H1 (cell line): ENCODE data around the gene WNK4. TPM values are rescaled to one million over a fixed set of nuclear protein-coding genes. Genes with fewer than 3 reads are reported as not detected.

ENCODE experiments used
- CTCF ChIA-PET: fragments of 300-600 bp; sonication (Branson Sonifier 250); formaldehyde crosslinking; loops from one replicate; lab custom pipeline; 2021; ENCODE audit not compliant: partially characterized antibody; lab: Charles Lee
- POLR2A ChIA-PET: fragments of 300-600 bp; sonication (Branson Sonifier 250); formaldehyde crosslinking; loops from one replicate; lab custom pipeline; 2021; ENCODE audit warnings: inconsistent platforms; ENCODE audit not compliant: partially characterized antibody; lab: Charles Lee
- DNase-seq, 2 experiments: peaks; one replicate each; pipeline versions ENCODE4 v3.0.0 to v3.0.0-alpha.2; 2010 to 2022; ENCODE audit warnings: low spot score in 2 of 2, low read depth in 1 of 2, mixed read lengths in 1 of 2
- FAIRE-seq: peaks from 2 replicates; lab custom pipeline; 2011; peaks lifted over from hg19 to GRCh38; lab: Jason Lieb, UNC
- H2AFZ ChIP-seq: 2 replicates; pipeline ENCODE4 v1.8.1; 2012; ENCODE audit warnings: low read length, inconsistent platforms
- H2AK5ac ChIP-seq: 2 replicates; pipeline ENCODE4 v1.6.1; 2013; ENCODE audit warnings: low read depth, low read length
- H2BK120ac ChIP-seq: replicated peaks from 2 replicates; pipeline ENCODE3; 2013; ENCODE audit warnings: low read depth, low read length, inconsistent platforms
- H2BK12ac ChIP-seq: 2 replicates; pipeline ENCODE4 v1.6.1; 2013; ENCODE audit warnings: low read depth, low read length
- H2BK15ac ChIP-seq: 2 replicates; pipeline ENCODE4 v1.6.1; 2013; ENCODE audit warnings: low read length
- H2BK20ac ChIP-seq: 2 replicates; pipeline ENCODE4 v1.6.1; 2013; ENCODE audit warnings: low read length
- H2BK5ac ChIP-seq: 2 replicates; pipeline ENCODE4 v1.6.1; 2013; ENCODE audit warnings: low read depth, low read length
- H3K14ac ChIP-seq: 2 replicates; pipeline ENCODE4 v1.6.1; 2013; ENCODE audit warnings: inconsistent platforms; ENCODE audit not compliant: insufficient read length
- H3K18ac ChIP-seq: 2 replicates; pipeline ENCODE4 v1.6.1; 2013; ENCODE audit warnings: low read length; ENCODE audit errors: extremely low read depth
- H3K23ac ChIP-seq: 2 replicates; pipeline ENCODE4 v1.6.1; 2013; ENCODE audit warnings: inconsistent platforms; ENCODE audit not compliant: insufficient read length
- H3K23me2 ChIP-seq: 2 replicates; pipeline ENCODE4 v1.6.1; 2013; ENCODE audit warnings: low read depth, low read length
- H3K27ac ChIP-seq: 2 replicates; pipeline ENCODE4 v1.6.1; 2011; ENCODE audit warnings: low read depth, low read length, inconsistent platforms
- H3K27me3 ChIP-seq, 4 experiments: replicated peaks in 1 of 4; 1 replicate in 1 of 4; 2 replicates in 3 of 4; pipeline versions ENCODE4 v1.6.1 to v1.8.1; 2011 to 2013; ENCODE audit warnings: low read length in 3 of 4, mild to moderate bottlenecking in 3 of 4, inconsistent platforms in 2 of 4, mixed read lengths in 2 of 4, moderate library complexity in 1 of 4; ENCODE audit not compliant: control insufficient read depth in 3 of 4, insufficient read depth in 3 of 4; ENCODE audit errors: extremely low read depth in 1 of 4
- H3K36me3 ChIP-seq, 4 experiments: 2 replicates each; pipeline versions ENCODE4 v1.6.1 to v1.8.1; 2011 to 2013; ENCODE audit warnings: mild to moderate bottlenecking in 4 of 4, low read length in 3 of 4, moderate library complexity in 2 of 4, control low read depth in 1 of 4, inconsistent platforms in 1 of 4; ENCODE audit not compliant: insufficient read depth in 4 of 4, control insufficient read depth in 2 of 4
- H3K4ac ChIP-seq: replicated peaks from 2 replicates; pipeline ENCODE3; 2013; ENCODE audit warnings: low read length, low read depth, mixed read lengths, inconsistent platforms; ENCODE audit not compliant: insufficient read length
- H3K4me1 ChIP-seq, 4 experiments: replicated peaks in 1 of 4; 1 replicate in 1 of 4; 2 replicates in 3 of 4; pipeline versions ENCODE4 v1.6.1 to v1.8.1; 2011 to 2013; ENCODE audit warnings: low read length in 3 of 4, inconsistent platforms in 2 of 4, mixed read lengths in 1 of 4; ENCODE audit not compliant: insufficient read depth in 4 of 4, control insufficient read depth in 3 of 4
- H3K4me2 ChIP-seq, 2 experiments: 2 replicates each; pipeline versions ENCODE4 v1.6.1 to v1.8.1; 2011 to 2013; ENCODE audit warnings: low read depth in 2 of 2, low read length in 2 of 2, control low read depth in 1 of 2, inconsistent platforms in 1 of 2, mild to moderate bottlenecking in 1 of 2; ENCODE audit not compliant: insufficient read depth in 1 of 2
- H3K4me3 ChIP-seq, 4 experiments: fragments of 200-600, 300-600 bp in 1 of 4; sonication (generic), shearing (Covaris generic), sonication (Bioruptor Twin) in 1 of 4; 2 replicates each; pipeline versions ENCODE4 v1.5.1 to v1.8.1; 2011 to 2016; ENCODE audit warnings: low read length in 4 of 4, low read depth in 3 of 4, control low read depth in 2 of 4, inconsistent platforms in 2 of 4, mild to moderate bottlenecking in 2 of 4, mixed read lengths in 1 of 4, moderate library complexity in 1 of 4; ENCODE audit not compliant: insufficient read depth in 2 of 4; ENCODE audit errors: extremely low read depth in 1 of 4
- H3K56ac ChIP-seq: replicated peaks from 2 replicates; pipeline ENCODE3; 2013; ENCODE audit warnings: low read depth, mild to moderate bottlenecking, mixed read lengths, low read length, inconsistent platforms; ENCODE audit not compliant: insufficient read length
- H3K79me1 ChIP-seq: 2 replicates; pipeline ENCODE4 v1.6.1; 2013; ENCODE audit warnings: low read depth, low read length, control low read depth
- H3K79me2 ChIP-seq, 2 experiments: 2 replicates each; pipeline versions ENCODE4 v1.6.1 to v1.8.1; 2012 to 2013; ENCODE audit warnings: low read length in 2 of 2, mild to moderate bottlenecking in 2 of 2, inconsistent platforms in 1 of 2; ENCODE audit not compliant: insufficient read depth in 2 of 2, control insufficient read depth in 1 of 2
- H3K9ac ChIP-seq, 4 experiments: replicated peaks in 1 of 4; 1 replicate in 1 of 4; 2 replicates in 3 of 4; pipeline versions ENCODE4 v1.6.1 to v1.8.1; 2011 to 2013; ENCODE audit warnings: low read depth in 3 of 4, low read length in 3 of 4, control low read depth in 2 of 4, mild to moderate bottlenecking in 2 of 4, moderate library complexity in 2 of 4, inconsistent platforms in 1 of 4; ENCODE audit errors: extremely low read depth in 1 of 4
- H3K9me3 ChIP-seq, 2 experiments: 2 replicates each; pipeline versions ENCODE4 v1.6.1 to v1.8.1; 2012 to 2013; ENCODE audit warnings: mild to moderate bottlenecking in 2 of 2, moderate library complexity in 2 of 2, control low read depth in 1 of 2, inconsistent platforms in 1 of 2, low read depth in 1 of 2, low read length in 1 of 2, mixed read lengths in 1 of 2; ENCODE audit not compliant: insufficient read depth in 2 of 2
- H4K20me1 ChIP-seq, 2 experiments: replicated peaks in 1 of 2; 2 replicates each; pipeline versions ENCODE3 to v1.8.1; 2011 to 2013; ENCODE audit warnings: inconsistent platforms in 2 of 2, low read length in 2 of 2, mild to moderate bottlenecking in 1 of 2; ENCODE audit not compliant: insufficient read depth in 2 of 2, control insufficient read depth in 1 of 2
- H4K5ac ChIP-seq: 2 replicates; pipeline ENCODE4 v1.6.1; 2013; ENCODE audit warnings: low read length, low read depth, mixed read lengths, inconsistent platforms; ENCODE audit not compliant: insufficient read length
- H4K8ac ChIP-seq: 2 replicates; pipeline ENCODE4 v1.8.0; 2013; ENCODE audit warnings: mild to moderate bottlenecking, moderate library complexity, low read length, inconsistent platforms; ENCODE audit not compliant: insufficient read depth; ENCODE audit errors: extremely low read depth
- H4K91ac ChIP-seq: replicated peaks from 2 replicates; pipeline ENCODE3; 2013; ENCODE audit warnings: low read length, mixed read lengths, inconsistent platforms; ENCODE audit not compliant: insufficient read length
- BCL11A ChIP-seq, 2 experiments: IDR thresholded peaks; one replicate each; pipeline ENCODE4 v1.6.1; 2011; ENCODE audit warnings: low read depth in 2 of 2, low read length in 2 of 2, mild to moderate bottlenecking in 2 of 2
- EZH2 ChIP-seq: fragments of 200-600 bp; sonication (generic); IDR thresholded peaks from 2 replicates; pipeline ENCODE4 v1.7.1; 2012; ENCODE audit warnings: low read depth, mild to moderate bottlenecking, moderate library complexity, low read length, inconsistent platforms; ENCODE audit not compliant: severe bottlenecking
- FOSL1 ChIP-seq: IDR thresholded peaks from 2 replicates; pipeline ENCODE4 v1.6.1; 2011; ENCODE audit warnings: mild to moderate bottlenecking, low read depth, low read length, moderate library complexity; ENCODE audit not compliant: insufficient read depth
- WGBS, 2 experiments: shearing (Covaris generic) in 1 of 2; methylation state at CpG; one replicate each; pipeline versions ENCODE4 v1.1.6 to v1.1.7; 2013 to 2015; ENCODE audit warnings: low lambda C conversion rate in 2 of 2, mixed read lengths in 2 of 2, inconsistent platforms in 1 of 2, low coverage in 1 of 2, missing lambda C conversion rate in 1 of 2; ENCODE audit not compliant: insufficient replicate concordance in 2 of 2, insufficient coverage in 1 of 2, insufficient read length in 1 of 2; ENCODE audit errors: extremely low coverage in 1 of 2, missing lambda C conversion rate in 1 of 2; 5-methylcytosine and 5-hydroxymethylcytosine counted together
- polyA plus RNA-seq, 7 experiments: library from polyadenylated mRNA; depleted of rRNA in 3 of 7; stranded (reverse) in 5 of 7; unstranded in 2 of 7; fragments of >200 nt in 5 of 7; fragments of 200-250 nt in 2 of 7; gene quantifications; 1 replicate in 5 of 7; 2 replicates in 1 of 7; 4 replicates in 1 of 7; pipeline versions ENCODE4 v1.2.1 to v1.2.3, GENCODE V29; 2011 to 2013; ENCODE audit warnings: missing spikeins in 2 of 7, mixed read lengths in 2 of 7
- total RNA-seq: library from RNA; stranded (reverse); fragmentation: NEBNext Ultra II Directional; extraction: Animal tissue kit (Norgen Biotek cat#: 25700); gene quantifications from 2 replicates; pipeline ENCODE4 v1.2.1, GENCODE V29; 2021
- TF ChIP-seq, protein P1 (sequence below): IDR thresholded peaks from 2 replicates; pipeline ENCODE4 v1.6.1; 2012; ENCODE audit warnings: low read length, inconsistent platforms

The WNK4 gene
- total and polyA plus RNA-seq, 2 of the 8 experiments (the other 6 are each of a cell fraction or from before 2014, with no cell fraction given): 0.21 to 1.7 TPM

DNA sequence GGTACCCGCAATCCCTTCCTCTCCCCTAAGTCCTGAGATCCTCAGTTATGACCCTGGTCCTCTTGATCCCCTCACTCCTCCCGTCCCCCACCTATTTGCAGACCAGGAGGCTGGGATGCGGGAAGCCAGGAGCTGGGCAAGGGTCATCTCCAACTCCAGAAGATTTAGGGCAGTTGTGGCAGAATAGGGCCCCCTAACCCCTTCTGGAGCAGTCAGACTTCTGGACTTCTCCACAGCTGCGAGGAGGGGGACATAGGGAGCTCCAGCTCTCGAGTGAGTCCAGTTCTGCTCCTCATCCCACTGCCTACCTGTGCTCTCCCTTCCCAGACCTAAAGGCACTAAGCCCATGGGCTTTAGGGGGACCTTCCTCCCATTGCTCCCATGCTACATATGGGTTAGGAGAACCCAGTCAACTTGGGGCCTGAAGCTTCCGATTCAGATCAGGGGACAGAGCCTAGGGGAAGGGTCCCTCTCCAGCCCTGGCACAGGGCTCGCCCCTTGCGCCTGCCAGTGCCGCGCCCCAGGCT, 1.3 kb downstream of the WNK4 start:
- no peak overlapping the region for H3K4me3 ChIP-seq
- H2BK5ac ChIP-seq: no peak overlapping the region
- H3K18ac ChIP-seq: no peak overlapping the region
- no peak overlapping the region for H4K5ac ChIP-seq
- no peaks in the 10 kb centered on the region for H3K9me3 ChIP-seq
- H3K14ac ChIP-seq: no peak overlapping the region
- no peak overlapping the region for H2BK120ac ChIP-seq
- H3K4me2 ChIP-seq: peak overlapping the region in 1 of 2 experiments; percentile 92; a peak in 1 of 4 replicates
- H4K20me1 ChIP-seq: no peaks in the 10 kb centered on the region
- POLR2A ChIA-PET: interaction anchor here (0.5 to 3.8 kb wide), 8 partner anchors 8 to 237 kb away, joined by 3 to 17 read pairs (median 5); partner anchors contain the start of genes CNTD1, COA3, PSMC3IP and RAMP2
- no peaks in the 10 kb centered on the region for H3K79me1 ChIP-seq
- CTCF ChIA-PET: interaction anchor here (1.0 to 2.1 kb wide), 5 partner anchors 18 to 109 kb away, joined by 3 to 5 read pairs (median 3); no protein-coding TSS in a partner anchor
- no peak overlapping the region for H2BK12ac ChIP-seq
- FAIRE-seq: no peak
- peaks cover 6 to 23% (median 19%) of the 10 kb centered on the region in 4 experiments for H3K27me3 ChIP-seq
- TF ChIP-seq FOSL1 (no peak), EZH2 (no peak), BCL11A (IDR thresholded peaks at IDR 0.05; ENCODE audit: low read depth in 2 of 2, low read length in 2 of 2) (no peak)
- TF ChIP-seq, protein P1, sequence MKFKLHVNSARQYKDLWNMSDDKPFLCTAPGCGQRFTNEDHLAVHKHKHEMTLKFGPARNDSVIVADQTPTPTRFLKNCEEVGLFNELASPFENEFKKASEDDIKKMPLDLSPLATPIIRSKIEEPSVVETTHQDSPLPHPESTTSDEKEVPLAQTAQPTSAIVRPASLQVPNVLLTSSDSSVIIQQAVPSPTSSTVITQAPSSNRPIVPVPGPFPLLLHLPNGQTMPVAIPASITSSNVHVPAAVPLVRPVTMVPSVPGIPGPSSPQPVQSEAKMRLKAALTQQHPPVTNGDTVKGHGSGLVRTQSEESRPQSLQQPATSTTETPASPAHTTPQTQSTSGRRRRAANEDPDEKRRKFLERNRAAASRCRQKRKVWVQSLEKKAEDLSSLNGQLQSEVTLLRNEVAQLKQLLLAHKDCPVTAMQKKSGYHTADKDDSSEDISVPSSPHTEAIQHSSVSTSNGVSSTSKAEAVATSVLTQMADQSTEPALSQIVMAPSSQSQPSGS: no peak
- WGBS, 2 experiments: 85% methylated on average over 9 of the region's 10 CpGs; no CpG with 5 or more reads in 1 of the 2 experiments
- peaks cover 0 to 14% (median 8%) of the 10 kb centered on the region in 4 experiments; a peak in 6 of 7 replicates for H3K4me1 ChIP-seq
- H3K23ac ChIP-seq: no peak overlapping the region
- H4K8ac ChIP-seq: no peak overlapping the region
- no peak for DNase-seq
- no peak overlapping the region for H3K4ac ChIP-seq
- H3K27ac ChIP-seq: no peak overlapping the region
- no peak overlapping the region for H2AFZ ChIP-seq
- H3K23me2 ChIP-seq: peaks cover 11% of the 10 kb centered on the region
- H2AK5ac ChIP-seq: no peak overlapping the region
- H2BK15ac ChIP-seq: no peak overlapping the region; the same call in 1 of the 2 replicates
- H3K9ac ChIP-seq: no peak overlapping the region
- H3K79me2 ChIP-seq: no peaks in the 10 kb centered on the region
- no peak overlapping the region for H4K91ac ChIP-seq
- H3K56ac ChIP-seq: no peak overlapping the region
- no peak overlapping the region for H2BK20ac ChIP-seq
- H3K36me3 ChIP-seq: peaks cover 5 to 13% (median 9%) of the 10 kb centered on the region in 4 experiments; a peak in 6 of 8 replicates
